GM12872 (cell line): ENCODE measurements around the gene COL6A1.

Experiments
- CTCF ChIP-seq: IDR thresholded peaks from 3 replicates; pipeline ENCODE4 v1.5.1; 2011; ENCODE audit warnings: low read depth, mild to moderate bottlenecking, low read length, moderate library complexity; ENCODE audit not compliant: insufficient read depth

COL6A1 gene

GRCh38 chr21:46035809-46036695 lies 54.5 kb downstream of the COL6A1 start:
- no peak for TF ChIP-seq CTCF

GRCh38 chr21:46036696-46037330 lies 55.2 kb downstream of the COL6A1 start:
- no peak for TF ChIP-seq CTCF

GRCh38 chr21:46037331-46038325 lies 56.1 kb downstream of the COL6A1 start:
- no peak for TF ChIP-seq CTCF

GRCh38 chr21:46038341-46038829 lies 56.8 kb downstream of the COL6A1 start:
- TF ChIP-seq CTCF = no peak

GRCh38 chr21:46038871-46039397 lies 57.4 kb downstream of the COL6A1 start:
- TF ChIP-seq CTCF = no peak

GRCh38 chr21:46039891-46040660 lies 58.5 kb downstream of the COL6A1 start:
- no peak for TF ChIP-seq CTCF
